GM19397 (cell line): ENCODE data around the gene KYAT1.
"Not testable (repeated sequence)": the region's sequence is repeated elsewhere in the genome, so short reads cannot be mapped to it uniquely, and the experiment has no call there.

ENCODE experiments used
- ATAC-seq: cut with Tn5 transposase; IDR thresholded peaks from one replicate; pipeline ENCODE4 v1.9.1; 2021; ENCODE audit warnings: mild to moderate bottlenecking, moderate library complexity; ENCODE audit not compliant: unreplicated experiment

KYAT1 gene

DNA sequence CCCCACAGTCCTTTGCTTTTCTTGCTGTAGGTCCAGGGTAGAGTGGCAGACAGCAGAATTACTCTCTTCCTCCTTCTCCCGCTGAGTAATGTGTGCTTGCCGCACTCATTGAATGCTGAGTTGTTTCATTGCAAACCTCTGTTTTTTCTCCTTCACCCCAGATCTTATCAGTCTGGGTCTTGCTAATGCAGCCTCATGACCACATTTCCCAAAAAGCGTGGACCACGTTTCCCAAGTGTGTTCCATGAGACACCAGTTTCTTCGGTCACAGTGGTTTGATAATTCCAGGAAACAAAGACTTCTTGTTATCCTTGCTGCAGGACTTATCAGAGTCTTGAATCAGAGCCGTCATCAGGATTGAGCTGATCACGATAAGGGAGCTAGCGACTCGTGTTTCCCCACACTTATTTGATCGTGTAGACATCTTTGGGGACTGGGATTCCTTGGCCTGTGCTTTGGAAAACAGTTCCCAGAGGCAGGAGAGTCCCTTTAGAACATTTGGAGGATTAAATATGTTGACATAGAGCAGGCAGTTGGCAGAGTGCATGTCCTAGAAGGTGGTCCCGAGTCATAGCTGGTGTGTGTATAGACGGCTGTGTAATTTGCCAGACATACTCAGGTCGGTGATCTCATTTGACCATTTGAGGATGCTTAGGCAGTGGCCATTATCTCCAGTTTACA is 4.6 kb upstream of the KYAT1 start:
- ATAC-seq, result no peak

DNA sequence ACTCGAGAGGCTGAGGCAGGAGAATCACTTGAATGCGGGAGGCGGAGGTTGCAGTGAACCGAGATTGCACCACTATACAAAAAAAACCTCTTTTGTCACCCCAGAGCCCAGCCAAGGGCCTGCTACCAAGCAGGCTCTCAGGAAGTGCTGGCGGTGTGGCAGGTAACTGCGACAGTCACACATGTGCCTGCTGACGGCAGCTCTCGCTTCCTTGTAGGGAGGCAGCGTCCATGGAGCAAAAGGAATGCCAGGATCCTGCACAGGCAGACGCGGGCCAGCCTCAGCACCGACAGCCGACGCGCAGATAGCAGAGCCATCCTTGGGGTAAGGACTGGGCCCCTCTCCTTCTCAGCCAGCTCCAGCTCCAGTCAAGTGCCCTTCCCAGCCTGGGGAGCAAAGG is 4.0 kb upstream of the KYAT1 start:
- no peak for ATAC-seq

DNA sequence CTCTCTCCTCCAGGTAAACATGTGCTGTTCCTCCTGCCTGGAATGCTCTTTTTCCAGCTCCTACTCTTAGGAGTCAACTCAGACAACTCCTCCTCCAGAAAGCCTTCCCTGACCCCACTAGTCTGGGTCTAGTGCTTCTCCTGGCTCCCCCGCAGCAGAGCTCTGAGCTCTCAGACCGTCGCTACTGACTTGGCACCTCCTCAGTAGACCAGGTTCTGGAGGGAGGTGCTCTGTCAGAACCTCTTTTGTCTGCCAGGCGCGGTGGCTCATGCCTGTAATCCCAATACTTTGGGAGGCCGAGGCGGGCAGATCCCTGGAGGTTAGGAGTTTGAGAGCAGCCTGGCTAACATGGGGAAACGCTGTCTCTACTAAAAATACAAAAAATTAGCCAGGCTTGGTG is 3.6 kb upstream of the KYAT1 start:
- no peak for ATAC-seq

DNA sequence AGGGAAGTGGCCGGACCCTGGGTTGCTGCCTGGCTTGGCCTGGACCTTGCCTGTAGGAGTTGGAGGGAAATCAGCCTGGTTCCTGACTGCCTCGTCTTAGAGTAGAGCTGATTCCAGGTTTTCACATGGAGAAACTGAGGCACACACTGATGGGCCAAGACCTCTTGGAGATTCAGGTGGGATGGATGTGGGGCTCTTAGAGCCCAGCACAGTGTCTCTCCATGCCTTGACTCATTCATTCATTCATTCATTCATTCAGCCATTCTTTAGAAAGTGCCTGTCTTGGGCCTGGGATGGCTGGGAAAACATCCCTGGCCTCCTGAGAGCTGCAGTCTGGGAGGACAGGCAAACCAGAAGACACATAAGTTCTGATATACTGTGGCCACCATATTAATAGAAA is 2.4 kb upstream of the KYAT1 start:
- no peak for ATAC-seq

DNA sequence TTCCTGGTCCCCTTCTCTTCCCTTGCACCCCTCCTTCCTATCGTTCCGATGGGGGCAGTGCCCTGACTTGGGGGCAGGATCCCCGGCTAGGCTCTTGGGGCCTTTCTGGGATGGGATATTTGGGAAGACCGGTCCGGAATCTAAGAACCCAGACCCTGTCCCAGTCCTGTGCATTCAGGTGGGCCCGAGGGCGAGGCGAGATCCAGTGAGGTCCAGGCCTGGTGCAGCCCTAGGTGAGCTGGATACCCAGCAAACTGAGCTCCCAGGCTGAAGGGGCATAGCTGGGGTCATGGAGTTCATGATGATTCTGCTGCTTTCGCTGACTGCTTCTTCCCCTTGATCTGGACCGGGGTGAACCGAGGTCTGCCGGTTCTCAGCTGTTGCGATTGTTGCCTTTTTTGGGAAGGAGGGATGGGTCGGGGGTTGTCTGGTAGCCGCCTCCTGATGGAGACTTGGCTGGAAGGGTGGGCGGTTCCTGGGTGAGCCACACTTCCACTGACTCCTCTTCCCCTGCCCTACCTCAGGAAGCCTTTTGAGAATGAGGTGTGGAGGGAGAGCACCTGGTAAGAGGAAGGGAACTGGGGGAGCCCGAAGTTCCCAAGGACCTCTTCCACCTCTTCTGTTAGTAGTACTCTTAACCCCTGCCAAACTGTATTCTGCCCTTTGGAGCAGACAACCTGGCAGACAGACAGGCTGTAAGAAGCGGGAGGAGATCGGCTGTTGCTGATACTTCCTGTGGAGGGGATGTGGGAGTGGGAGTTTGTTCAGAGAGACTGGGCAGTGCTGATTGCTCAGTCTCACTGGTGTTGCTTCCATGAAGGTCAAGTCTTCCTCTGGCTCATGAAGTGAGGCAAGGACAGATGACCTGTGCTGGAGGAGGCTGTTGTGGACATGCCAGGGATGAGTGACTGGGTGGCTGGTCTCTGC is 1.2 kb upstream of the KYAT1 start:
- no peak for ATAC-seq

DNA sequence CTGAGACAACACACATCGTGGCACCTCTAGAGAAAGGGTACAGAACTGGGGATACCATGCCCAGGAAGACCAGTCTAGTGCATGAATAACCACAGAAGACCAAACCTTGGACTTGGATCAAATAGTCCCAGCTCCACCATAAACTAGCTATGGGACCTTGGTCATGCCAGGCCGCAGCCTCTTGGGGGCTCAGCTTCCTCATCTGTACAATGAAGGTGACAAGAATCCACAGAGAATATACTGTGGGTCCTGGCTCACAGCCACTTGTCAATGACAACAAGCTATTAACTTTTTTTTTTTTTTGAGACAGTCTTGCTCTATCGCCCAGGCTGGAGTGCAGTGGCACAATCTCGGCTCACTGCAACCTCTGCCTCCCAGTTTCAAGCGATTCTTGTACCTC is 3.9 kb downstream of the KYAT1 start:
- no peak for ATAC-seq

DNA sequence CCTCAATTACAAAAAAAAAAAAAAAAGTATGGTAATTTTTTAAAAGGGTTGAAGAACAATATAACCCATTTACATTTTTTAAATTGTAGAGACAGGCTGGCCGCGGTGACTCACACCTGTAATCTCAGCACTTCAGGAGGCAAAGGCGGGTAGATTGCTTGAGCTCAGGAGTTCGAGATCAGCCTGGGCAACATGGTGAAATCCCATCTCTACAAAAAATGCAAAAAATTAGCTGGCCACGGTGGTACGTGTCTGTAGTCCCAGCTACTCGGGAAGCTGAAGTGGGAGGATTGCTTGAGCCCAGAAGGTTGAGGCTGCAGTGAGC is 10.8 kb downstream of the KYAT1 start:
- ATAC-seq, result not testable (repeated sequence)

DNA sequence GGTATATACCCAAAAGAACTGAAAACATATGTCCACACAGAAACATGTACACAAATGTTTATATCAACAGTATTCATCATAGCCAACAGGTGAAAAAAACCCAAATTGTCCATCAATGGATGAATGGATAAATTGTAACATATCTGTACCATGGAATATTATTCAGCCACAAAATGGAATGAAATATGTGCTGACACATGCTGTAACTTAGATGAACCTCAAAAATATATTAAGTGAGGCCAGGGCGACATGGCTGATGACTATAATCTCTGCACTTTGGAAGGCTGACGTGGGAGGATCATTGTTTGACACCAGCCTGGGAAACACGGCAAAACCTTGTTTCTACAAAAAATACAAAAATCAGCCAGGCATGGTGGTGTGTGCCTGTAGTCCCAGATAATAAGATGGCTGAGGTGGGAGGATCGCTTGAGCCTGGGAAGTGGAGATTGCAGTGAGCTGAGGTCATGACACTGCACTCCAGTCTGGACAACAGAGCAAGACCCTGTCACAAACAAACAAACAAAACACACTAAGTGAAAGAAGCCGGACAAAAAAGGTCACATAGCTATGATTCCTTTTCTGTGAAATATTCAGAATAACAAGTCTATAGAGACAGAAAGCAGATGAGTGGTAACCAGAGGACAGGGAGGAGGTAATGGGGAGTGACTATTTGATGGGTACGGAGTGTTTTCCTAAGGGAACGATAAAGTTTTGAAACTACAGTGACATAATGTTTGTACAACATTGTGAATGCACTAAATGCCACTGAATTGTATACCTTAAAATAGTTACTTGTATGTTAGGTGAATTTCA is 11.4 kb downstream of the KYAT1 start:
- ATAC-seq, result no peak

DNA sequence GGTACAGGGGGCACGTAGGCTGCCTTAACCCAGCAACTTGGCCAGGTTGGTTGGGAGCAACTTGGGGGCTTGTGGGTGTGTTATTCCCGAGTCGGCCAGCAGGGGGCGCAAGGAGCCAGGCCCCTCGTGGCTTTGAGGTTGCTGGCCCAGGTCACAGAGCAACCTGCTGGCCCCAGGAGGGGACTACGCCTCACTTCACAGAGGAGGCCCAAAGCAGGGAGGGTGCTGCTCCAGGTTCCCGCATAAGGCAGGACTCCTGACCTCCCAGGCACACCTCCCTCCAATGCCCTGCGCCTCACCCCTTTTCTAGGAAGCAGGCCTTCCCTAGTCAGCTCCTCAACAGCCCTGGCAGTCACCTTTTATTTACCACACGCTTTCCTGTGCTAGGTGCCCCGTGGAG is 18.1 kb downstream of the KYAT1 start:
- no peak for ATAC-seq

DNA sequence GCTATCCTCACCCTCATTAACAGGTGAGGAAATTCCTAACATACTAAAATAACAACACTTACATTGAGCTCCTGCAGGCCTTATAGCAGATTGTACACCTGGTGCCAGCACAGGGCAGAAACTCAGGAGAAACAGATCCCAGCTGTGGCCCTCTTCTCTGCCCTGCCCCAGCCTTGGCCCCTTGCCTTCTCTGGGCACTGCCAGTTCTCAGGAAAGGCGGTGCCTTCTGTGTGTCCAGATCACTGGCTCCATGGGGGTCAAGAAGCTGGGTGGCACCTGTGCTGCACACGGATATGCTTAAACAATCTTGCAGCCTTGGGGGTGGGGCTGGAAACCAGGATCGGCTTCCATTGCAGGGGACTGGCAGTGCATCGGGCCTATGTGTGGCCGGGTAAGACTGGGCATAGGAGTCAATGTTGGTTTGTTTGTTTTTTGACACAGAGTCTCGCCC is 19.3 kb downstream of the KYAT1 start:
- no peak for ATAC-seq

DNA sequence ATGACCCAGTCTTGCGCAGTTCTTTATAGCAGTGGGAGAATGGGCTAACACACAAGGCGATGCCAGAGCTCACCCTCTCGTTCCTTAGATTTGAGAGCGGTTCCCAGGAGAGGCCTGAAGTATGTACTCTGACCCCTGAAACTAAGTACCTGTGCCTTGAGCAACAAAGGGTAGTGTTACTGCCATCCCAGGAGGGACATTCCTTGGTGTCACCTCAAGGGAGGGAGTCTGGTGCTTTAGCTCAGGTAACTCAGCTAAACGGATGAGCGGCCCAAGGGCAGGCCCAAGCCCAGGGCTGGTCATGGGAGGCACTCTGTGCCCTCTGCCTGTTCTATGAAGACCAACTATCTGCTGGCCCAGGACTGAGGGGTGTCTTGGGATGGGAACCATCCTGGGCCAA is 20.2 kb downstream of the KYAT1 start:
- ATAC-seq, result no peak

DNA sequence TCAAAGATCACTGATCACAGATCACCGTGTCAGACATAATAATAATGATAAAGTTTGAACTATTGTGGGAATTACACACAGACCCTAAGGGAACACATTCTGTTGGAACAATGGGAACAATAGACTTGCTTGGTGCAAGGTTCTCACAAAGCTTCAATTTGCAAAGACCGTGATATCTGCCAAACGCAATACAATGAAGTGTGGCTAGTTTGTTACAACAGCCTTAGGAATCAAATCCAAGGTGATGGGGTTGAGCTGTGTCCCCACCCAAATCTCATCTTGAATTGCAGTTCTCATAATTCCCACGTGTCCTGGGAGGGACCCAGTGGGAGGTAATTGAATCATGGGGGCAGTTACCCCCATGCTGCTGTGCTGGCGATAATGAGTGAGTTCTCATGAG is 20.8 kb downstream of the KYAT1 start:
- ATAC-seq, result no peak

DNA sequence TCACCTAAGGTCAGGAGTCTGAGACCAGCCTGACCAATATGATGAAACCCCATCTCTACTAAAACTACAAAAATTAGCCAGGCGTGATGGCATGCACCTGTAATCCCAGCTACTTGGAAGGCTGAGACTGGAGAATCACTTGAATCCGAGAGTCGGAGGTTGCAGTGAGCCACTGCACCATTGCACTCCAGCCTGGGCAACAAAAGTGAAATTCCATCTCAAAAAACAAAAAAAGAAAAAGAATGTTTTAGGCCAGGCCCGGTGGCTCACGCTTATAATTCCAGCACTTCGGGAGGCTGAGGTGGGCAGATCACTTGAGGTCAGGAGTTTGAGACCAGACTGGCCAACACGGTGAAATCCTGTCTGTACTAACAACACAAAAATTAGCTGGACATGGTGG is 23.3 kb downstream of the KYAT1 start:
- ATAC-seq, result not testable (repeated sequence)

DNA sequence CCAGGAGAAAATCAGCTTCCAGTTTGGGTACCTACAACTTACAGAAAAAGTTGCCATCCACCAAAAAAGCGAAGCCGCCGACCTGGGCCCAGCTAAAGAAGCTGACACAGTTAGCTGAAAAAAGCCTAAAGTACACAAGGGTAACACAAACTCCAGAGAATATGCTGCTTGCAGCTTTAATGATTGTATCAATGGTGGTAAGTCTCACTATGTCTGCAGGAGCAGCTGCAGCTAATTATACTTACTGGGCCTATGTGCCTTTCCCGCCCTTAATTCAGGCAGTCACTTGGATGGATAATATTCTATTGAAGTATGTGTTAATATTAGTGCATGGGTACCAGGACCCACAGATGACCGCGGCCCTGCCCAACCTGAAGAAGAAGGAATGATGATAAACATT is 27.3 kb downstream of the KYAT1 start:
- not testable (repeated sequence) for ATAC-seq

DNA sequence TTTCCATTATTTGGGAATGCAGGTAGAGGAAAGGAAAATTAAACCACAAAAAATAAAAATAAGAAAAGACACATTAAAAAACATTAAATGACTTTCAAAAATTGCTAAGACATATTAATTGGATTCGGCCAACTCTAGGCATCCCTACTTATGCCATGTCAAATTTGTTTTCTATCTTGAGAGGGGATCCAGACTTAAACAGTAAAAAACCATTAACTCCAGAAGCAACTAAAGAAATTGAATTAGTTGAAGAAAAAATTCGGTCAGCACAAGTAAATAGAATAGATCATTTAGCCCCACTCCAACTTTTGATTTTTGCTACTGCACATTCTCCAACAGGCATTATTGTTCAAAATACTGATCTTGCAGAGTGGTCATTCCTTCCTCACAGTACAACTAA is 29.1 kb downstream of the KYAT1 start:
- ATAC-seq, result not testable (repeated sequence)

DNA sequence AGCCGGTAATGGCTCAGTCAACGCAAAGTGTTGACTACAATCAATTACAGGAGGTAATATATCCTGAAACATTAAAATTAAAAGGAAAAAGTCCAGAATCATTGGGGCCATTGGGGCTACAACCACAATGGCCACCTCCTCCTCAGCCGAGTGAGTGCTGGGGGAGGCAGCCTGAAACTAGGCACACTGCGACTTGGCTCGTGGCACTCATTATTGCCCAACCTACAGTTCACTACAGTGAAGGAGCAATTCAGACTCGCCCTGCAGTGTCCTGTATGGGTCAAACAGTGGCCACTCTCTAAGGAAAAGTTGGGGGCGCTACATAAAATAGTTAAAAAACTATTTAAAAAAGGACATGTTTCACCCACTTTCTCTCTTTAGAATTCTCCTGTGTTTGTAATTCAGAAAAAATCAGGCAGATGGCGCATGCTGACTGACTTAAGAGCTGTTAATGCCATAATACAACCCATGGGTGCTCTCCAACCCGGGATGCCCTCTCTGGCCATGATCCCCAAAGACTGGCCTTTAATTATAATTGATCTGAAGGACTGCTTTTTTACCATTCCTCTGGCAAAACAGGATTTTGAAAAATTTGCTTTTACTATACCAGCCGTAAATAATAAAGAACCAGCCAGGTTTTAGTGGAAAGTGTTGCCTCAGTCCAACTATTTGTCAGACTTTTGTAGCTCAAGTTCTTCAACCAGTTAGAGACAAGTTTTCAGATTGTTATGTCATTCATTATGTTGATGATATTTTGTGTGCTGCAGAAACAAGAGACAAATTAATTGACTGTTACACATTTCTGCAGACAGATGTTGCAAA is 29.8 kb downstream of the KYAT1 start:
- not testable (repeated sequence) for ATAC-seq

DNA sequence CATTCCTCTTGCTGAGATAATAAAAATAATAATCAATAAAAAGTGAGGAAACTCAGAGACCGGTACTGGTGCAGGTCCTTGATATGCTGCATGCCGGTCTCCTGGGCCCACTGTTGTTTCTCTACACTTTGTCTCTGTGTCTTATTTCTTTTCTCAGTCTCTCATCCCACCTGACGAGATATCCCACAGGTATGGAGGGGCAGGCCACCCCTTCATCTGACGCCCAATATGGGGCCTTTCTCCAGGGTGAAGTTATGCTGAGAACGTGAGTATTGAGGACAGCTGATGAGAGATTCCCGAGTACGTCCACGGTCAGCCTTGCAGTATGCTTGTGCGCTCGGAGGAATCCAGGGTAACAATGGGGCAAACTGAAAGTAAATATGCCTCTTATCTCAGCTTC is 30.7 kb downstream of the KYAT1 start:
- ATAC-seq, result not testable (repeated sequence)

DNA sequence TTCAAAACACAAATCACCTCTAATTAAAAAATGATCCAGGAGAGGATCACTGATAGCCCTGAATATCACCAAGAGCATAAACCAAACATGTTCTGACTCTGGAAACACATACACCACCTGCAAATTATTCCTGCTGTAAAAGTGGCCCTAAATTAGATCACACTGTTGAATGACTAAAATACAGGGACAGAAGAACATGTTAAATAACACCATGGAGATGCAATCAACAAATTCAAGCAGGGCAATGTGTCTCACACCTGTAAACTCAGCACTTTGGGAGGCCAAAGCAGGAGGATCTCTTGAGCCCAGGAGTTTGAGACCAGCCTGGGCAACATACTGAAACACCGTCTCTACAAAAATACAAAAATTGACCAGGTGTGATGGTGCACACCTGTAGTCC is 33.9 kb downstream of the KYAT1 start:
- no peak for ATAC-seq

DNA sequence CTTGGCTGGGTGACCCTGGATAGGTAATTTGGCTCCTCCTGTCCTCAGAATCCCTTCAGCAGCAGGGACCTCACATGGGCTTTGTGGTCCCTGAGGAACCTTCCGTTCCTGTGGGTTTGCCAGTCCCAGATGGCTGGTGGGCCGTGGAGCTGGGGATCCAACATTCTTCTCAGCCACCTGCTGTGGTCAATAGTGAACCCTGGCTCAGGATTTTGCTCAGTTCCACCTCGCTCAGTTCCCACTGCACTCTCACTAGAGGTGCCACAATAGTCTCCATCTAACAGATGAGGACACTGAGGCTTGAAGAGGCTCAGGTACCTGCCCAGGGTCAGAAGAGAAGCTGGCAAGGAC is 35.1 kb downstream of the KYAT1 start:
- no peak for ATAC-seq

DNA sequence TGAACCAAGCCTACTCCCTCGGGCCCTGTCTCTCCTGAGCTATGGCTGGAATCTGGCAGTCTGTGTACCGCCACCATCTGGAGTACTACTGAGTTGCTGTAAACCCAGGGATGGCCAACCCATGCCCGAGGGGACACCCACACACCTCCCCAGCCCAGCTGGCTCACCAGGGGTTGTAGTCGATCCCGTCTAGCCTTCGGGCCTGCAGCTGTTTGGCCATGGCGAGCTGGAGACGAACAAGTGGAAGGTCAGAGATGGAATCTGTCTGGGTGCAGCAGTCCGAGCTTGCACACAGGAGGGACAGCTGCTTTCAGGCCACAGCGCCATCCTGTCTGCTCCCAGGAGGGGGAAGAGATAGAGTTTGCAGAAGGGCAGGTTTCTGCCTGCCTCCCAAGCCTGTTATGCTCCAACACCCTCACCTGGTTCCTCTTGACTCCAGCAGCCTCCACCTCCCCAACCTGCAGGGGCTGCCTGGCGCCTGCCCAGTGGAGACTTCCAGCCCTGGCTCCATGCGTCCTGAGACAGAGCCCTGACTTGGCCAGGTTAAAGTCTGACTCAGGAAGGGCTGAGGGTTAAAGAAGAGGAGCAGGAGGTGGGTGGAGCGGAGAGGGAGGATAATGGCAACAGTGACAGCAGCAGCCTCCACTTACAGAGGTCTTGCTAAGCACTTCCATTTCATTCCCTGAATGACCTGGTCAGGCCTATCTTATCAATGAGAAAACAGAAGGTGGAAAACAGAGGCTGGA is 36.4 kb downstream of the KYAT1 start:
- no peak for ATAC-seq
